Measurements from ENCODE around the gene OR1C1. TPM values are rescaled to one million over a fixed set of nuclear protein-coding genes. Genes with fewer than 3 reads are reported as not detected.
"Not testable (repeated sequence)": the region's sequence is repeated elsewhere in the genome, so short reads cannot be mapped to it uniquely, and the experiment has no call there.

Gene OR1C1
- total and polyA plus RNA-seq, 2 experiments from 2014 or later, result not detected

DNA sequence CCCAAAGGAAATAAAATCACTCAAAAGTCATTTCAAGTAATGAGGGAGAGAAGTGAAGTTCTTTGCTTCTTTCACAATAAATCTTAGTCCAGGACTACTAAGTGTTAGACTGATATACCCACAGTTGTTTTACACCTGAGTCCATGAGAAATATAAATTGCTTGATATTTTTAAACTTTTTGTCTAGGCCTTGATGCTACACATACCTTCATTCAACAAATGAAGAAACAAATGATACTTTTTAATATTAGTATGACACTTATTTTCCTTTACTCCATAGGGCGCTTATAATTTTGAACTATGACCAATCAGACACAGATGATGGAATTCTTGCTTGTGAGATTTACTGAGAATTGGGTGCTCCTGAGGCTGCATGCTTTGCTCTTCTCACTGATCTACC is 22.0 kb downstream of the OR1C1 start, which contains the start of gene OR14K1:
Gene OR14K1, plus strand, starts transcription at position 301 of the 400 bp plus-strand sequence. Its CDS starts 0 bp downstream, at position 301.
- Histone ChIP-seq H3K27ac (no peak within 1 kb of the TSS), H2AFZ (no peak within 1 kb of the TSS)
- WGBS (ENCODE audit: low lambda C conversion rate, missing lambda C conversion rate), result 77% methylated on average over 1 of the region's 1 CpG

DNA sequence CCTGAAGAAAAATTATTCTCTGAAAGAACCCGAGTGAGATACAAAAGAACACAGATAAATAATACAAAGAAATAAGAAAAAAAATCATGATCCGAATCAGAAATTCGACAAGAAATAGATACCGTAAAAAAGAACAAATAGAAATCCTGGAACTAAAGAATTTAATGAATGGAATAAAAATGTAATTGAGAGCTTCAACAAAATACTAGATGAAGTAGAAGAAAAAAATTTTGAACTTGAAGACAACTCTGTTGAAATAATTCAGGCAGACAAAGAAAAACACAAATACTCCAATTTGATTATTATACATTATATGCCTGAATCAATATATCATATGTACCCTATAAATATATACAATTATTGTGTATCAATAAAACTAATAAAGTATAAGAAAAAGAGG is 39.1 kb downstream of the OR1C1 start:
- Histone ChIP-seq H3K27ac (no peak overlapping the region), H3K9me2 (replicated peaks; ENCODE audit: insufficient read depth) (no peaks in the 10 kb centered on the region), H3K79me2 (no peaks in the 10 kb centered on the region), H3K4me1 (ENCODE audit: insufficient read depth) (no peaks in the 10 kb centered on the region), H3K9me3 (ENCODE audit: low read depth) (no peaks in the 10 kb centered on the region), H3K4me3 (no peak overlapping the region), H3K27me3 (no peaks in the 10 kb centered on the region), H4K20me1 (ENCODE audit: insufficient read depth, poor library complexity, severe bottlenecking) (no peaks in the 10 kb centered on the region), H3K36me3 (replicated peaks; ENCODE audit: insufficient read depth, low read depth) (no peaks in the 10 kb centered on the region), H3K4me2 (no peak overlapping the region), H2AFZ (no peak overlapping the region)
- TF ChIP-seq EZH2phosphoT487 (IDR thresholded peaks at IDR 0.05; ENCODE audit: low read depth, severe bottlenecking, unreplicated experiment), result no peak
- TF ChIP-seq, protein P1, sequence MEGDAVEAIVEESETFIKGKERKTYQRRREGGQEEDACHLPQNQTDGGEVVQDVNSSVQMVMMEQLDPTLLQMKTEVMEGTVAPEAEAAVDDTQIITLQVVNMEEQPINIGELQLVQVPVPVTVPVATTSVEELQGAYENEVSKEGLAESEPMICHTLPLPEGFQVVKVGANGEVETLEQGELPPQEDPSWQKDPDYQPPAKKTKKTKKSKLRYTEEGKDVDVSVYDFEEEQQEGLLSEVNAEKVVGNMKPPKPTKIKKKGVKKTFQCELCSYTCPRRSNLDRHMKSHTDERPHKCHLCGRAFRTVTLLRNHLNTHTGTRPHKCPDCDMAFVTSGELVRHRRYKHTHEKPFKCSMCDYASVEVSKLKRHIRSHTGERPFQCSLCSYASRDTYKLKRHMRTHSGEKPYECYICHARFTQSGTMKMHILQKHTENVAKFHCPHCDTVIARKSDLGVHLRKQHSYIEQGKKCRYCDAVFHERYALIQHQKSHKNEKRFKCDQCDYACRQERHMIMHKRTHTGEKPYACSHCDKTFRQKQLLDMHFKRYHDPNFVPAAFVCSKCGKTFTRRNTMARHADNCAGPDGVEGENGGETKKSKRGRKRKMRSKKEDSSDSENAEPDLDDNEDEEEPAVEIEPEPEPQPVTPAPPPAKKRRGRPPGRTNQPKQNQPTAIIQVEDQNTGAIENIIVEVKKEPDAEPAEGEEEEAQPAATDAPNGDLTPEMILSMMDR (IDR thresholded peaks at IDR 0.05; ENCODE audit: poor library complexity), result no peak
- TF ChIP-seq EZH2 (IDR thresholded peaks at IDR 0.05; ENCODE audit: borderline replicate concordance), result no peak
- WGBS (ENCODE audit: low lambda C conversion rate, missing lambda C conversion rate), result 84% methylated on average over 4 of the region's 4 CpGs
- no peak for DNase-seq (ENCODE audit: low spot score)

More for the DNA sequence above, 22.0 kb downstream of the OR1C1 start, which contains the start of gene OR14K1:
- H3K9me3 ChIP-seq (ENCODE audit: low read depth), result no peaks in the 10 kb centered on the region
- H3K4me3 ChIP-seq, result no peak within 1 kb of the TSS
- H3K4me2 ChIP-seq, result no peak within 1 kb of the TSS
- H3K9me2 ChIP-seq (replicated peaks; ENCODE audit: insufficient read depth), result no peaks in the 10 kb centered on the region
- H3K79me2 ChIP-seq, result no peaks in the 10 kb centered on the region
- no peaks in the 10 kb centered on the region for H4K20me1 ChIP-seq (ENCODE audit: insufficient read depth, poor library complexity, severe bottlenecking)
- no peaks in the 10 kb centered on the region for H3K4me1 ChIP-seq (ENCODE audit: insufficient read depth)
- no peak for DNase-seq (ENCODE audit: low spot score)
- H3K36me3 ChIP-seq (replicated peaks; ENCODE audit: insufficient read depth, low read depth), result no peaks in the 10 kb centered on the region
- TF ChIP-seq EZH2 (IDR thresholded peaks at IDR 0.05; ENCODE audit: borderline replicate concordance), result no peak
- TF ChIP-seq, protein P1 (IDR thresholded peaks at IDR 0.05; ENCODE audit: poor library complexity), result no peak
- no peak for TF ChIP-seq EZH2phosphoT487 (IDR thresholded peaks at IDR 0.05; ENCODE audit: low read depth, severe bottlenecking, unreplicated experiment)
- H3K27me3 ChIP-seq, result no peaks in the 10 kb centered on the region

DNA sequence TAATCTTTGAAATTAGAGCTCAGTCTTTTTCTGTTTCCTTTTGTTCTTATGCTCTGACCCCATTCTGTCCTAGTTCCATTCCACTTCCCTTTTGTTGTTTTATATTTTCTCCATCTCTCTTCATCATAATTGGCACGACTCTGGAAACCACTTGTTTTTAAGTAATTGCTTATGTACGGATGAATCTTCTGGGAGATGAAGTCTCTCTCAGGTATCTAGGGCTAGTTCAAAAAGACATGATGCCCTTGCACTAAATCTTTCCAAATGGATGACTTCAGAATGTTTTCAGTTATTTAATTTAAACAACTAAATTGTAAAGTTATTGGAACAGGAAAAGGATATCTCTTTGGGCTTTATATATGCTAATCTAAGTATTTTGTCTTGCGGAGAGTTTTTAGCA is 43.8 kb downstream of the OR1C1 start, which contains the start of gene OR6F1:
Gene OR6F1, minus strand, starts transcription at position 101 of the 400 bp plus-strand sequence. CDS start 3,891 bp downstream, outside the sequence.
- no peaks in the 10 kb centered on the region for H4K20me1 ChIP-seq (ENCODE audit: insufficient read depth, poor library complexity, severe bottlenecking)
- no peaks in the 10 kb centered on the region for H3K4me1 ChIP-seq (ENCODE audit: insufficient read depth)
- no peaks in the 10 kb centered on the region for H3K79me2 ChIP-seq
- no peak for DNase-seq (ENCODE audit: low spot score)
- TF ChIP-seq EZH2 (IDR thresholded peaks at IDR 0.05; ENCODE audit: borderline replicate concordance), result no peak
- H2AFZ ChIP-seq, result no peak within 1 kb of the TSS
- no peaks in the 10 kb centered on the region for H3K9me2 ChIP-seq (replicated peaks; ENCODE audit: insufficient read depth)
- no peaks in the 10 kb centered on the region for H3K9me3 ChIP-seq (ENCODE audit: low read depth)
- H3K4me3 ChIP-seq, result no peak within 1 kb of the TSS
- H3K4me2 ChIP-seq, result no peak within 1 kb of the TSS
- H3K36me3 ChIP-seq (replicated peaks; ENCODE audit: insufficient read depth, low read depth), result no peaks in the 10 kb centered on the region
- WGBS (ENCODE audit: low lambda C conversion rate, missing lambda C conversion rate), result 72% methylated on average over 3 of the region's 3 CpGs
- H3K27ac ChIP-seq, result no peak within 1 kb of the TSS
- no peaks in the 10 kb centered on the region for H3K27me3 ChIP-seq

DNA sequence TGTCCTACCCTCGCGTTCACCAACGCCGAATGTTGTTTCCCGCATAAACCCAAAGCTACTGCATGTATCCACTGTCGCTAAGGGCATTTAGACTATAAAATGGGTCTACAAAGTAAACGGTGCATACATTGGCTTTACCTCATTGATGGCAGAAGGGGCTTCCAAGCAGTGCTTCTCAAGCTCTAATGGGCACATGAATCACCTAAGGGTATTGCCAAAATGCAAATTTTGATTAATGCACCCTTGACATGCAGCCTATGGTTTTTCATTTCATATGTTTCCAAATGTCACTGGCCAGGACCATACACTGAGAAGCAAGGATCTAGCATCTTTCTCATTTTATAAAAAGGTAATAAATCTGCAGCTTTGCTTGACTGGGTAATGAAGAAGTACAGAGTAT is 46.6 kb downstream of the OR1C1 start:
- Histone ChIP-seq H4K20me1 (ENCODE audit: insufficient read depth, poor library complexity, severe bottlenecking) (no peaks in the 10 kb centered on the region), H3K9me3 (ENCODE audit: low read depth) (no peaks in the 10 kb centered on the region), H3K4me3 (no peak overlapping the region), H3K27ac (no peak overlapping the region), H3K9me2 (replicated peaks; ENCODE audit: insufficient read depth) (no peaks in the 10 kb centered on the region), H2AFZ (no peak overlapping the region), H3K36me3 (replicated peaks; ENCODE audit: insufficient read depth, low read depth) (no peaks in the 10 kb centered on the region), H3K4me1 (ENCODE audit: insufficient read depth) (no peaks in the 10 kb centered on the region), H3K4me2 (no peak overlapping the region), H3K27me3 (no peaks in the 10 kb centered on the region), H3K79me2 (no peaks in the 10 kb centered on the region)
- 86% methylated on average over 7 of the region's 7 CpGs for WGBS (ENCODE audit: low lambda C conversion rate, missing lambda C conversion rate)
- TF ChIP-seq, protein P1 (IDR thresholded peaks at IDR 0.05; ENCODE audit: poor library complexity), result no peak
- TF ChIP-seq EZH2 (IDR thresholded peaks at IDR 0.05; ENCODE audit: borderline replicate concordance), result no peak
- no peak for TF ChIP-seq EZH2phosphoT487 (IDR thresholded peaks at IDR 0.05; ENCODE audit: low read depth, severe bottlenecking, unreplicated experiment)
- DNase-seq (ENCODE audit: low spot score), result no peak

DNA sequence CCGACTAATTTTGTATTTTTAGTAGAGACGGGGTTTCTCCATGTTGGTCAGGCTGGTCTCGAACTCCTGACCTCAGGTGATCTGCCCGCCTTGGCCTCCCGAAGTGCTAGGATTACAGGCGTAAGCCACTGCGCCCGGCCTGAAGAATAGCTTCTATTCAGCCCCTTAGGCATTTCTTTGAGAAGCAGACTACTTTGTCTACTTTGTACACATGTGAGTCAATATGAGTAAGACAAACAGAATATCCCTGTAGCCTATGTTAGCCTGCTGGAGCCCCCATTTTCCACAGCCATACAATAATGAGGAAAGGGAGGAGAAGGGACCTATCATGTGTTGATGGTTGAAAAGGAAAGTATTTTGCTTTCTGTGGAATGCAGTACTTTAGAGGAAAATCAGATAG is 49.7 kb downstream of the OR1C1 start:
- H3K36me3 ChIP-seq (replicated peaks; ENCODE audit: insufficient read depth, low read depth); DNase-seq (ENCODE audit: low spot score): not testable (repeated sequence)
- WGBS (ENCODE audit: low lambda C conversion rate, missing lambda C conversion rate), result 76% methylated on average over 8 of the region's 8 CpGs

More for the DNA sequence above, 49.7 kb downstream of the OR1C1 start:
- H3K27me3 ChIP-seq; H3K4me2 ChIP-seq; H3K4me3 ChIP-seq; H3K9me3 ChIP-seq (ENCODE audit: low read depth); H4K20me1 ChIP-seq (ENCODE audit: insufficient read depth, poor library complexity, severe bottlenecking); H3K4me1 ChIP-seq (ENCODE audit: insufficient read depth); H2AFZ ChIP-seq; H3K79me2 ChIP-seq; H3K9me2 ChIP-seq (replicated peaks; ENCODE audit: insufficient read depth); H3K27ac ChIP-seq: not testable (repeated sequence)

Measured in hepatocyte (in vitro differentiated cells).